ENCODE data around the gene NUP85.
A peak's percentile ranks its signal among the peaks of the same experiment; 100 is the strongest.
"Not testable (repeated sequence)": the region's sequence is repeated elsewhere in the genome, so short reads cannot be mapped to it uniquely, and the experiment has no call there.

NUP85 gene

GRCh38 chr17:75205037-75205792 is at the start of gene NUP85:
TSS of gene NUP85 (plus strand) at chr17:75205679. CDS start at chr17:75205762, 83 bp downstream.
- peak; percentile 100 for DNase-seq

DNA sequence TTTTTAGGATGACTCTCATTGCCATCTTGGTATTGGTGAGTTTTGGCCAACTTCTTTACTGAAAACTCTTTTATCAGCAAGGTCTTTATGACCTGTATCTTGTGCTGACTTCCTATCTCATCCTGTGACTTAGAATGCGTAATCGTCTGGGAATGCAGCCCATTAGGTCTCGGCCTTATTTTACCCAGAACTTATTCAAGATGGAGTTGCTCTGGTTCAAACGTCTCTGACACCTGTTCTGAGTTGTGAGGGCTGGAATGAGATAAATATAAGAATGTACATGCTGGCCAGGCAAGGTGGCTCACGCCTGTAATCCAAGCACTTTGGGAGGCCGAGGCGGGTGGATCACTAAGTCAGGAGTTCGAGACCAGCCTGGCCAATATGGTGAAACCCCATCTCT is 47.0 kb upstream of the NUP85 start:
- DNase-seq = not testable (repeated sequence)

GRCh38 chr17:75159196-75160031 is 46.1 kb upstream of the NUP85 start:
- DNase-seq = no peak

DNA sequence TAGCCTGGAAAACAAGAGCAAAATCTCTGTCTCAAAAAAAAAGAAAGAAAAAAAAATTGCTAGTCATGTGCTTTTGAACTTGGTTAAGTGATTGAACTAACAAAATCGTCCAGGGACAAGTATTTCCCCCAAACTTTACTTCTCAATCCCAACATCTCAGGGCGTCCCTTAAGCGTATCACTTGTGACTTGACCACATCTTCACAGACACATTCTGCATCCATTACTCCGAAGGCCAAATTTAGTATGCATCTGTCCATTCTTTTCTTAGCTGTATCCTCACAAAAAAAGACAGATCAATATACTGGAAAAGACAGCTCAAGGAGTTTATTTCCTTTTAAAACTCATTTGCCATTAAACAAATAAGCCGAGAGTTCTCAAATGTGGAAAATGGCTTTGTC is 45.3 kb upstream of the NUP85 start:
- no peak for DNase-seq

DNA sequence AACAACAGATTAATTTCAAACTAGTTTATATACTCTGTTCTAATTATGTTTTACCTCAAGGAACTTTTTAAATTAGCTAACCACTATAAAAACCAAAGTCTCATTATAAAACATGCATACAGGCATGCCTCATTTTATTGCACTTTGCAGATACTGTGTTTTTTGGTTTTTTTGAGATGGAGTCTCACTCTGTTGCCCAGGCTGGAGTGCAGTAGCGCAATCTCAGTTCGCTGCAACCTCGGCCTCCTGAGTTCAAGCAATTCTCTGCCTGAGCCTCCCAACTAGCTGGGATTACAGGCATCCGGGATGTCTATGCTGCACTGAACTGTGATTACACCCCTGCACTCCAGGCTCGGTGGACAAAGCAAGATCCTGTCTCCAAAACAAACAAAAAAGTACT is 42.4 kb upstream of the NUP85 start:
- DNase-seq = no peak

DNA sequence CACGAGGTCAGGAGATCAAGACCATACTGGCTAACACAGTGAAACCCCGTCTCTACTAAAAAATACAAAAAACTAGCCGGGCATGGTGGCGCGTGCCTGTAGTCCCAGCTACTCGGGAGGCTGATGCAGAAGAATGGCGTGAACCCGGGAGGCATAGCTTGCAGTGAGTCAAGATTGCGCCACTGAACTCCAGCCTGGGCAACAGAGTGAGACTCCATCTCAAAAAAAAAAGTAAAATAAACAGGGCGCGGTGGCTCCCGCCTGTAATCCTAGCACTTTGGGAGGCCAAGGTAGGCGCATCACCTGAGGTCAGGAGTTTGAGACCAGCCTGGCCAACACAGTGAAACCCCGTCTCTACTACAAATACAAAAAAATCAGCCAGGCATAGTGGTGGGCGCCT is 40.9 kb upstream of the NUP85 start:
- DNase-seq = not testable (repeated sequence)

- no peak for DNase-seq
These were observed 36.5 kb upstream of the NUP85 start for GRCh38 chr17:75168998-75169397.

- no peak for DNase-seq
These were observed 32.0 kb upstream of the NUP85 start for GRCh38 chr17:75173526-75173925.

GRCh38 chr17:75174996-75175395 is 30.5 kb upstream of the NUP85 start:
- no peak for DNase-seq

DNA sequence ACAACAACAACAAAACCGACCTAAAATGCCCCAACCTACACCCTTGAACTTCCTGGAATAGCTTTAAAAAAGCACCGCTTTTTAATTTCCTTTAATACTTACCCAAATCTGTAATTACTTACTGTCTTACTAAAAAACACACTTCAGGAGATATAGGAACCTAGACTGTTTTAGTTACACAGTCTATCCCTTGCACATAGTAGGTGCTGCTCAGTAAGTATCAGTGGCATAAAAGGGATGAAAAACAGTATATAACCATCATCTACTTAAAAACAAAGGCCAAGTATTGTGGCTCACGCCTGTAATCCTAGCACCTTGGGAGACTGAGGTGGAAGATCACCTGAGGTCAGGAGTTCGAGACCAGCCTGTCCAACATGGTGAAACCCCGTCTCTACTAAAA is 28.9 kb upstream of the NUP85 start:
- no peak for DNase-seq

- DNase-seq = no peak
These were observed 27.0 kb upstream of the NUP85 start for GRCh38 chr17:75178453-75178852.

GRCh38 chr17:75181110-75181509 is 24.4 kb upstream of the NUP85 start:
- no peak for DNase-seq

DNA sequence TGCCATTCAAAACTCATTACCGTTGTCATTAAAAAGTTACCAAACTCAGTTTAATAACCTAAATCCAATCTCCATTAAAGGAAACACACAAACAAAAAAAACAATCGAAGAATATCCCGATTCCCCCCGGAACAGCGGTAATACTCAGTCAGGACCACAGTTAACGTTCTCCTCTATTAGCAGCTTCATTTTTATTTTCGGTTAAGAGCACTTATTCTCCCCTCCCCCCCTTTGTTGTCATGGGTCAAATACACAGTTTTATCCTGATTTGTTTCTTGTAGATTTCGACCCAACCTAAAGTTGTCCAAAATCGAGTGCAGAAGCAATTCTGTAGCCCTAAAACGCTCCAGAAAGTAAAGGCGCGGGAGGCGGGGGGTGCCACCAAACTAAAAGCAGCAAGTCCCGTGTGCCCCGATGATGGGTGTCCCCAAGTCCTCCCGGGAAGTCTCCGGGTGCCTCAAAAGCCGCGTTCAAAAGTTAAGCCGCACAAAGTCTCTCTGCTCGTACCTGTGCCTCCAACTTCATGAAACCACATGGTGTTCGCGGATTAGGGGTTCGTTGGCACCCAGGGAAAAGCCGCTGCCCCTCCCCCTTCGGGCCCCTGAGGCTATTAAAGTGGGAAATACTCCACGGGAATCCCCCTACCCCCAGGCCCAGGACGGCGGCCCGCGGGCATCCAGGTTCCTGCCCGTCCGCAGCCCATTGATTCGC is 23.7 kb upstream of the NUP85 start:
- DNase-seq = no peak

DNA sequence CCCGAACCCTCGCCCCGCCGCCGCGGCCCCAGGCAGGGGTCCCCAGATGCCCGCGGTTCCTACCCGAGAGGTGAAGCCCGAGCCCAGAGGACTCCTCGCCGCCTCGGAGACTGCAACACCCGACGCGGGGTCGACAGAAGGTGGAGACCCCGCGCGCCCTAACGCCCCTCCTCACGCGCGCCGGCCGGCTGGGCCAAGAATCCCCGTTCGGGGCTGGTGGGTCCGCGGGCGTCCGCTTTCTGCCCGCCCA is 23.2 kb upstream of the NUP85 start:
- no peak for DNase-seq

DNA sequence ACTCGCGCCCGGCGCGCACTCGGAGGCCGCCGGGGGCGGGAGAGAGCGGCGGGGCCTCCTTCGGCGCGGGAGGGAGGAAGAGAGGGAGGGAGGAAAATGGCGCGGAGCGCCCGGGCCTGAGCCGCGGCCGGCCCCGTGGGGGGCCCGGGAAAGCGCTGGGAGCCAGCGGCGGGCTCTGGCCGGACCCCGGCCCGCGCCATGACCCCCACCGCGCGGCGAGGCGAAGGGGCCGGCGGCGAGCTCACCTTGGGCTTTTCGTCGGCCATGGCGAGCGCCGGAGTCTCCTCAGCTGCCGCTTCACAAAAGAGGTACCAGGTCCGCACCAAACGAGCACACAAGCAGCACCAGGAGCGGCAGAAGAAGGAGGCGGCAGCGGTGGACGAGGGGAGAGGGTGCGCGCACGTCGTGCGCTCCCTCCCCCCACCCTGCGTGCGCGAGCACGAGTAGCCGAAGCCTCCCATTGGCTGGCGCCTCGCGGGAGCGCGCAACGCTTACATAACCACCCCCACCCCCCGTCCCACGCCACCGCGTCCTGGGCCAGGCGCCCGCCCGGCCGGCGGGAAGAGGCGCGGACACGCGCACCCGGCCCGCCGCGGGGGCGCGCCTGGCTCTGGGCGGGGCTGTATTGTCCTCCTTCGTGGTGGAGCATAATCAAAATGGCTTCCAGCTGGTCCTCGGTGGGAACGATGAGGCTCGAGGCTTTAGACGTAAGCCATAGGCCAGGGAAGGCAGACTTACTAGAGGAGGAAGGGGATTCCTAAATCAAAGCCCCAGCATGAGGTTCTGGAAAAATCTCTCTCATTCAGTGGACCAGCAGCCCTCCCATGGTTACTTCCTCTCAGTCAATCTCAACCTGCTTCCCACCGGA is 22.7 kb upstream of the NUP85 start, which contains the start of gene SUMO2:
Gene SUMO2, minus strand, starts transcription at position 391 of the 868 bp plus-strand sequence. Its CDS starts 125 bp downstream, at position 266.
- DNase-seq = peak; percentile 99

GRCh38 chr17:75183999-75184884 is 21.2 kb upstream of the NUP85 start:
- no peak for DNase-seq

GRCh38 chr17:75188614-75189013 is 16.9 kb upstream of the NUP85 start:
- no peak for DNase-seq

GRCh38 chr17:75191584-75191983 is 13.9 kb upstream of the NUP85 start:
- DNase-seq = no peak

- DNase-seq = no peak
These were observed 10.6 kb upstream of the NUP85 start for GRCh38 chr17:75194879-75195278.

GRCh38 chr17:75199886-75200618 is 5.4 kb upstream of the NUP85 start:
- DNase-seq = no peak

GRCh38 chr17:75205793-75206163 is 299 bp downstream of the NUP85 start:
- no peak for DNase-seq
